AG04449 (cell line): ENCODE data around the gene DNM2.
"Not testable (repeated sequence)": the region's sequence is repeated elsewhere in the genome, so short reads cannot be mapped to it uniquely, and the experiment has no call there.

Experiments
- CTCF ChIA-PET: fragments of 350-600 bp; formaldehyde crosslinking; extraction: SDS; loops from one replicate; lab custom pipeline; 2021; ENCODE audit warnings: antibody characterized with exemption; lab: Yijun Ruan, JAX
- POLR2A ChIA-PET: fragments of 400-600, 350-600 bp; formaldehyde crosslinking; extraction: SDS; loops from one replicate; lab custom pipeline; 2020; ENCODE audit warnings: antibody characterized with exemption, inconsistent platforms; lab: Yijun Ruan, JAX
- DNase-seq: peaks from one replicate; pipeline ENCODE4 v3.0.0-alpha.2; 2010; ENCODE audit warnings: low read depth, low spot score
- H3K4me3 ChIP-seq: 2 replicates; pipeline ENCODE4 v1.5.1; 2011; ENCODE audit warnings: low read depth, mild to moderate bottlenecking, control low read depth, low read length
- TF ChIP-seq, protein P1 (sequence below): IDR thresholded peaks from one replicate; pipeline ENCODE4 v1.5.1; 2011; ENCODE audit warnings: mild to moderate bottlenecking, moderate library complexity, low read length, control low read depth, inconsistent platforms; ENCODE audit not compliant: insufficient read depth; ENCODE audit errors: missing control alignments

DNM2 gene

DNA sequence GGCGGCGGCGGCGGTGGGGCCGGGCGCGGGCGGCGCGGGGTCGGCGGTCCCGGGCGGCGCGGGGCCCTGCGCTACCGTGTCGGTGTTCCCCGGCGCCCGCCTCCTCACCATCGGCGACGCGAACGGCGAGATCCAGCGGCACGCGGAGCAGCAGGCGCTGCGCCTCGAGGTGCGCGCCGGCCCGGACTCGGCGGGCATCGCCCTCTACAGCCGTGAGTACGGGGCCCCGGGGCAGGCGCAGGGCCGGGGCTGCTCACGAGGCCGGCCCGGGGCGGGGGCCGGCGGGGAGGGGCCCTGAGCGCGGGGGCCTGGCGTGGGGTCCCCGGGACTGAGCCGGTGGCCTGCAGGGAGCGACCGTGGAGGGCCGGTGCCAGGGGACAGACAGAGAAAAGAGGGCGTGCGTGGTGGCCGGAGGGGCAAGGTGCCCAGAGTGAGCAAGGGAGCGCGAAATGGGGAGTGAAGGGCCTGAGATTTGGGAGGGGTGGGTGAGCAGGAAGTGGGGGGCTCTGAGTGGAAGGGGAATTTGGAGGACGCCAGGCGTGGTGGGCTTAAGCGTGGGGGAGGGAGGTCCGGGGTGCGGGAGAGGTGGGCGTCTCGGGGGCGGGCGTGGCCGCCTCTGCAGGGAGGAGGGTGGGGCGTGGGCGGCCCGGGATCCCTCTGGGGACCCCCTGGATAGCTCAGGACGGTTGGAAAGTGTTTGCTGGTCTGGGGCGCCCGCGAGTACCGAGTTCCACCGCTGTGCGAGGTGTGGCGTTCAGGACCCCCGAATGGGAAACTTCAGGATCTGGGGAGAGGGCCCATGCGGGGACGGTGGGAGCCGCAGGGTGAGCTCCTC, 154.0 kb downstream of the DNM2 start:
- POLR2A ChIA-PET = interaction anchor here (0.6 to 1.5 kb wide), 5 partner anchors 13 to 202 kb away, joined by 3 to 4 read pairs (median 3); partner anchors contain the start of gene TMED1
- peak overlapping the region; percentile 78 for H3K4me3 ChIP-seq
- TF ChIP-seq, protein P1, sequence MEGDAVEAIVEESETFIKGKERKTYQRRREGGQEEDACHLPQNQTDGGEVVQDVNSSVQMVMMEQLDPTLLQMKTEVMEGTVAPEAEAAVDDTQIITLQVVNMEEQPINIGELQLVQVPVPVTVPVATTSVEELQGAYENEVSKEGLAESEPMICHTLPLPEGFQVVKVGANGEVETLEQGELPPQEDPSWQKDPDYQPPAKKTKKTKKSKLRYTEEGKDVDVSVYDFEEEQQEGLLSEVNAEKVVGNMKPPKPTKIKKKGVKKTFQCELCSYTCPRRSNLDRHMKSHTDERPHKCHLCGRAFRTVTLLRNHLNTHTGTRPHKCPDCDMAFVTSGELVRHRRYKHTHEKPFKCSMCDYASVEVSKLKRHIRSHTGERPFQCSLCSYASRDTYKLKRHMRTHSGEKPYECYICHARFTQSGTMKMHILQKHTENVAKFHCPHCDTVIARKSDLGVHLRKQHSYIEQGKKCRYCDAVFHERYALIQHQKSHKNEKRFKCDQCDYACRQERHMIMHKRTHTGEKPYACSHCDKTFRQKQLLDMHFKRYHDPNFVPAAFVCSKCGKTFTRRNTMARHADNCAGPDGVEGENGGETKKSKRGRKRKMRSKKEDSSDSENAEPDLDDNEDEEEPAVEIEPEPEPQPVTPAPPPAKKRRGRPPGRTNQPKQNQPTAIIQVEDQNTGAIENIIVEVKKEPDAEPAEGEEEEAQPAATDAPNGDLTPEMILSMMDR = peak; percentile 21
- CTCF ChIA-PET = interaction anchor here (0.8 to 21.0 kb wide), 25 partner anchors 9 to 161 kb away, joined by 3 to 559 read pairs (median 9); partner anchors contain the start of genes C19orf38, DNM2, TIMM29 and TMED1
- DNase-seq = no peak

DNA sequence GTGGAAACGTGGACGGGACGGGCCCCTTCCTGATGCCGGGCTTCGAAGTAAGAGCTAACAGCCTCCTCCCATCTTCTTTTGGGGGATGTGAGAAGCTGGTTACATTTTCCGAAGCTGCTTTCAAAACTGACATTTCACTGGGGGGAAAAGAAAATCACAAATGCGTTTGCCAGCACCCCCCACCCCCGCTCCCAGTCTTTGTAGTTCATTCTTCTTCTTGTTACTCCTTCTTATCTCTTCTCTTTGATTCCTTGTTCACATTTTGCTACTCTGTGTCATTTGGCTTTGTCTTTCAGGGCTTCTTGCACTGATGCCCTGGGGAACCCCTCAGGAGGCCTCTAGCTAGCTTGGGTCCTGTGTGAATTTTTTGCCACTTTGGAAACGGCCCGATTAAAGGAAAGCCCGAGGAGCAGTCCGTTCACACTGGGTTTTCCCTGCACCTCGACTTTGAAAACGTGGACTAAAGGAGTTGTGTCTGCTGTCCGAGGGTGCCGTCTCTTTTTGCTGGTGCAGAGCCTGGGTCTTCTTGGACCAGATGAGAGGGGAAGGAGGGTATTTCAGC, 154.7 kb downstream of the DNM2 start:
- no peak for DNase-seq
- POLR2A ChIA-PET = interaction anchor here (1.3 kb wide), 1 partner anchor 156 kb away, joined by 3 read pairs; no protein-coding TSS in a partner anchor
- TF ChIP-seq, protein P1 = no peak
- CTCF ChIA-PET = interaction anchor here (0.6 to 21.0 kb wide), 22 partner anchors 9 to 162 kb away, joined by 3 to 559 read pairs (median 9); partner anchors contain the start of genes C19orf38, DNM2, TIMM29 and TMED1
- H3K4me3 ChIP-seq = peak overlapping the region; percentile 78

DNA sequence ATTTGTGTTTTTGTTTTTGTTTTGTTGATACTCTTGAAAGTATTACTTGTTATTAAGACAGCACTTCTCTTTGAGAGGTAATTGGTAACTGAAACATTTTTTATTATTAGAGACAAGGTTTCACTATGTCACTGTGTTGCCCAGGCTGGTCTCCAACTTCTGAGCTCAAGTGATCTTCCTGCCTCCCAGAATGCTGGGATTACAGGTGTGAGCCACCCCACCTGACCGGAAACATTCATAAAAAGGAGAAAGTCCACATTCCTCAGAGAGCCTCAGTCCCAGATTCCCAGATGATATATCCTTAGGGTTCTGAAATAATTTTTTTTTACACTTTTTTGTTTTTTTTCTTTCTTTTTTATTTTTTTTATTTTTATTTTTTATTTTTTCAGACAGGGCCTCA, 156.1 kb downstream of the DNM2 start:
- TF ChIP-seq, protein P1 = no peak
- ChIA-PET CTCF (interaction anchor here (0.8 to 21.0 kb wide), 10 partner anchors 9 to 152 kb away, joined by 3 to 559 read pairs (median 18); partner anchors contain the start of genes C19orf38 and TMED1), POLR2A (no interaction called here)
- no peak for DNase-seq
- no peak overlapping the region for H3K4me3 ChIP-seq

DNA sequence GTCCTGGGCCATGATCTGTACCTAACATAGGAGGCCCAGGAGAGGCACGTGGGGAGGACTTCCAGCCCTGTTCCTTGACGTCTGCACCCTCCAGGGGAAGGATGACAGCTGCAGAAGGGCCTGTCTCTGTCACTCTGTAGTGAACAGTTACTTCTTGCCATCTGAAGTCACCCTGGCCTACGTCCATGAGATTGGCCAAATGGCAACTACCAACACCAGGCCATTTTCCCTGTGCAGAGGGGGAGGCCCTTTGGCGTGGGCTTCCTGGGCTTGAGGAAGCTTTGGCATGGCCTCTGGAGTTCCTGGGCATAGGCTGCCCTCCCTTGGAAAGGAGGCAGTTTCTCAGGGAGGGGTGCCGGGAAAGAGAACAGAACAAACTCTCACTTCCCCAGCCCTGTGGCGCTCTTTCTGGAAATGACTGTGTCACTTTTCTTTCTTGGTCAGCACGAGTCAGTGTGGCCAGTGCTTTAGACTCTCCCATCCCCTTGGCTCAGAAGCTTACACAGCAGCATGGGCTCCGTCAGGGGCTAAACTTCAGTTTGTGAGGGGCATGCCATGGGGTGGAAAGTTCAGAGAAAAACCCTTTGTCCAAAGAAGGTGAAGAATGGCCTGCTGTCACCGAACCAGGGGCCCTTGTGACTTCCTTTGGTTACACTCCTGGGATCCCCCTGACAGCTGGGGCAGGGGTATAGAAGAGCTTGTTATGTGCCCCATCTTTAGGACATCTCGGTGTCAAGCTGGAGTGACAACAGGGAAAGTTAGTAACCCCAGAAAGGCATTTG, 158.8 kb downstream of the DNM2 start:
- no peak for DNase-seq
- TF ChIP-seq, protein P1 = no peak
- no peak overlapping the region for H3K4me3 ChIP-seq
- CTCF ChIA-PET = interaction anchor here (0.7 to 5.8 kb wide), 3 partner anchors 11 to 59 kb away, joined by 3 to 43 read pairs (median 4); no protein-coding TSS in a partner anchor
- POLR2A ChIA-PET = interaction anchor here (0.9 kb wide), 1 partner anchor 13 kb away, joined by 3 read pairs; no protein-coding TSS in a partner anchor

DNA sequence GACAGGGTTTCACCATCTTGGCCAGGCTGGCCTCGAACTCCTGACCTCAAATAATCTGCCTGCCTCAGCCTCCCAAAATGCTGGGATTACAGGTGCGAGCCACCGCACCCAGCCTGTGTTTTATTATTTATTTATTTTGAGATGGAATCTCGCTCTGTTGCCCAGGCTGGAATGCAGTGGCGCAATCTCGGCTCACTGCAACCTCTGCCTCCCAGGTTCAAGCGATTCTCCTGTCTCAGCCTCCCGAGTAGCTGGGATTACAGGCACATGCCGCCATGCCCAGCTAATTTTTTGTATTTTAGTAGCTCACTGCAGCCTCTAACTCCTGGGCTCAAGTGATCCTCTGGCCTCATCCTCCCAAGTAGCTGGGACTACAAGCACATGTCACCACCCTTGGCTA, 159.7 kb downstream of the DNM2 start:
- CTCF ChIA-PET = interaction anchor here (1.2 to 5.8 kb wide), 2 partner anchors 12 to 58 kb away, joined by 4 to 43 read pairs; no protein-coding TSS in a partner anchor
- H3K4me3 ChIP-seq, DNase-seq, POLR2A ChIA-PET: not testable (repeated sequence)

DNA sequence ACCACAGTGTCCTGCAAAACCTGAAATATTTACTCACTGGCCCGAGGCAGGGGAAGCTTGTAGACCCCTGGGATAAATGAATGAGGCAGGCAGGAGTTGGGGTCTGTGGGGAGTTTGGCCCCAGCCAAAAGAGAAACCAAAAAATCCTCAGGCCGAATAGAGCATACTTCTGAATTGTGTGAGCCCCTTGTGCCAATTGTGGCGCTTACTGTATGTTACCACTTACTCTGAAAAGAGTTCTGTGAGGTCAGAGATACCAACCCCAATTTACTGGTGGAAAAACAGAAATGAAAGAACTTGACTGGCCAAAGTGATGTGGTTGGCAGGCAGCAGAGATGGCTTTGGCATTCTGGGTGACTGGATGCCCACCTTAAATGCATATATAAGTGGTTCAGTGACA, 160.4 kb downstream of the DNM2 start:
- TF ChIP-seq, protein P1 = no peak
- POLR2A ChIA-PET = no interaction called here
- no peak overlapping the region for H3K4me3 ChIP-seq
- DNase-seq = no peak
- CTCF ChIA-PET = interaction anchor here (5.8 kb wide), 1 partner anchor 13 kb away, joined by 43 read pairs; no protein-coding TSS in a partner anchor
